Activated CD4-positive, alpha-beta T cell treated with anti-CD3 and anti-CD28 coated beads, Interleukin-2, amount 50 U/mL, for 1 hour (primary cell): Measurements from ENCODE around the gene ACTBL2.
"Not testable (repeated sequence)": the region's sequence is repeated elsewhere in the genome, so short reads cannot be mapped to it uniquely, and the experiment has no call there.

Experiments used
- DNase-seq: peaks from one replicate; pipeline ENCODE4 v3.0.0-alpha.2; 2020

ACTBL2 gene

DNA sequence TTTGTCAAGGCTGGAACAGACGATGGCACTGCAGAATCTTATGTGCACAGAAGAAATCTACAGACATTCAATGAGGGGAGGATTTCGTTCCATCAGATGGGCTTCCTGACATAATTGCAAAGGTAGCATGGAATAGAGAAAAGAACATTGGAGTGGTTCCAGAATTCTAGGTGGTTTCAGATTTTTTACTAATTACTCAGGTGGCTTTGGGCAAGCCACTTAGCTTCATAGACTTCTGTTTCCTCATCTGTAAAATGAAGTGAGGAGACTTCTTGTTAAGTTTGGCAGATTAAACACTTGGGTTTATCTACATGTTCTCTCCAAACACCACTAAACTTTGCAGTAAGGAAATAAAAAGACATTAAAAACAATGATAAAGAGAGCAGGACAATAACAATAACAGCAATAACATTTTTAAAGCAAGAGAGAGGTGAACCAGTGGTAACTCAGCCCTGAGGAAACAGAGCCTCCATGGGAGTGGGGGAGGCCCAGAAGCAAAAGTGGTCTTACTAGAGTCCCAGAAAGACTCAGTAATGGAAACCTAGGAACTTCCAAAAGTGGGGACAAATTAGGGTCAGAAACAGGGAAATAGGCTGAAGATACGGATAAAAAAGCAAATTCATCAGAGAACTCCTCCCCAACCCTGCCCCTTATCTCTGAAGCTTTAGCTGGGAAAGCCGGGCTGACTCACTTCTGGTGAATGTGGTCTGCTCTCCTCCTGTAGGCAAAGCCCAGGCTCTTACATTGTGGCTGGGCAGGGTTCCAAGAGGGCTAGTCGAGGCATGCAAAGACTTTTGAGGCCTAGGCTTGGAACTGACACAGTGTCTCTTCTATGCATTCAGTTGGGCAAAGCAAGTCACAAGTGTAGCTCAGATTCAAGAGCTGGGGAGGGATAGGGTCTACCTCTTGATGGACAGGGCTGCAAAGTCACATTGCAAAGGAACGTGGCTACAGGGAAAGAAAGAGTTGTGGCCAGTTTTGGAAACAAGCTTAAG is 11.8 kb upstream of the ACTBL2 start:
- peak; percentile 12 for DNase-seq

DNA sequence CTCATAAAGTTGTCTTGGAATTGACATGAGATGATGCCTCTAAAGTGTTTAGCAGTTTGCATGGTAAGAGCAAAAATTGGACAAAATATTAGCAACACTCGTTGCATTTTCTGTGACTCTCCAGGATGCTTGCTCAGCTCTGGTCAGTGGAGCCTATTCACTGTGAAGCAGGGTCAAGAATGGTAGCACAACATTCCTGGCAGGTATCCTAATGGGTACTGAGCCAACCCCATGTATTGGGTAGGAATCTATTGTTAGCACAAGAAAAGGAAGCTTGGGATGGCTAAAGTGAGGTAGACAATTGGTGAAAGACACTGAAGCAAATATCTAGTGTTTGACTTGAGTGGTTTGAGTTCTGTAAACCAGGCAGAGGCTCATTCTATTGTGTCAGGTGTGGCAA is 10.4 kb upstream of the ACTBL2 start:
- no peak for DNase-seq

DNA sequence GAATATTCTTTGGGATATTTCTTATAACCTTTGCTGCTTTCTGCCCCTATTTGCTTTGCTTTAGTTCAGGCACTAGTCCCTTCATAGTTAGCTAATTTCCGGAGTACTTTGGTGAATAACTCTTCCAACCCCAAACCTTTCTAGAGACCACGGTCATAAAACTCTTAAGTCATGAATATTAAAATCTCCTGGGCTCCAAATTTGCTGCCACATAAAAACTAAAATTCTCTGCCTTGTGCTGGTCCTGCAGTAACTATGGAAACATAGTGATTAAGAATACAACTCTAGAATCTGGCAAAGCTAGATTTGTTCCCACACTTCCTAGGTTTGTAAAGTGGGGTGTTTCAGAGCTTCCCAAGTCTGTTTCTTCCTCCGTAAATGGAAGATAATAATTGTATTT is 10.0 kb upstream of the ACTBL2 start:
- DNase-seq: no peak

DNA sequence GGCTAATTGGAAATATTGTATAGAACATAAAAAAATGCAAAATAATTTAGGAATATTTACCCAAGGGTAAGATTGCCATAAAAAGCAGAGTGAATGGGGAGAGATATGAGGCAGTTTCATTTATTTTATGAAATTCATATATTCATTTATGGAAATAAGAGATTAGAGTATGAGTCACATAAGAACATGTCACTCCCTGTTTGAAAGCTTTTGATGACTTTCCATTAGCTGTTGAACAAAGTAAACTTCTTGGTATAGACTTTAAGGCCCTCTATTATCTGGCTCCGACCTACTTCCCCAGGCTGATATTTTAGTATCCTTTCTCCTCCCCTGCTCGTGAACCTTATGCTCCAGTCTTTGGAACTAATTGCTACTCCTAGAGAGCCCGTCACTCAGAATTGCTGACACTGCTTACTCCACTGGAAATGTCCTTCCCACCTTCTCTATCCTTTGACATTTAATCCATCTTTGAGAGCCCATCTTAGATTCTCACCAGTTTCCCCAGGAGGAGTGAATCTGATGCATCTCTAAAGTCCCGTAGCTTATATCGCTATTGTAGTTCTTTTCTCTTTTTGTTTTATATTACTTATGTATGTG is 8.9 kb upstream of the ACTBL2 start:
- DNase-seq: no peak

DNA sequence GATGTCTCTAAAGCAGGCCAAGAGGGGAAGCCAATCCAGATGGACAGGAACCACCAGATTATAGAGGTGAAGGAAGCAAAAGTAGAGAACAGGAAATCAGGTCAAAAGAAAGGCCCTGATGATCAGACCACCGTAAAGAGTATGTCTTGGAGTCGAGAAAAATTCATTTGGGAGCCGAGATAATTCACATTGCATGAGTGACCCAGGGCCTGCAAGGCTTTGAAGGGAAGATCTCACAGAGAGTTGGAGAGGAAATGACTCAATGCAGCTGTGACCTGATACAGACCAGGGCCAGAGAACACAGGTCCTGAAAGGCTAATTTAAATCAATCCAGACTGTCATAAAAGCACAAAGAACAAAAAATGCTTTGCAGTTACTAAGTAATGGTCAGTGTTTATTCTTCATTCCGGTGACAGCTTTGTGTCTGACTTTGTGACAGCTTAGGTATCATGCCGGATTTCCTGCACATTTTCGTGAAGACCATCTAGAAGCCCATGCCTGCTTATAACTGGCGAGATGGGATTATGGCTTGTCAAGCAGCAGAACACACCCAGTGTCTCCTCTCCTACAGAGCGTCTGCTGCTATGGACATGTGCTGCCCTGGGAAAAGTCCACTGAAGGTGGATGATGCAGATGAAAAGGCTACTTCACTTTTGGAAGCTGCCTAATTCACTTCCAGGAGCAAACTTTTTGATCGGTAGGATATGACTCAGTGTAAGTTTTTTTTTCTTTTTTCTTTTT is 5.8 kb upstream of the ACTBL2 start:
- DNase-seq: no peak

DNA sequence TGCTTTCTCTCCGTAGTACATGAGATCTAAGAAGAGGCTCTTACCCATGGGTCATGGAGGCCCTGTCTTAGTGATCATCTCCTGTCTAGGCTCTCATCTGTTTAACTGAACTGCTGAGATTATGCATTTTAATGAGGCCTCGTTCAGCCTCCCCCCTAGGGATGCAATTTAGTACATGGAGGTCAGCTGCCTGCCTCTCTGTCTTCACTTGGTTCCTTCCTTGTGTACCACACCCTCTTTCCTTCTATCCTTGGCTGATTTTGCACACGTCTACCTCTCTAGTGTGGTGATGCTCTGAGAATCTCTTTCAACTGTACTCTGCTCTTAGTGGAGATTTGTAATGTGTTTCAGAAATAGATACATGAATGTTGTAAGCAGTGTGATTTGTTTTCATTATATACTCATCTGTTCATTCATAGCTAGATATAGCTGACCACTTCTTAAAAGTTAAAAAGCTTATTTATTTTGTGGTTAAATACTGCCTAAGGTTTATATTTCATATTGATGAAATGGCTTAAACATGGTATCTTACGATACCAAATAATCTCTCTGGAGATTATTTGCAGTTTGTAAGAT is 3.5 kb upstream of the ACTBL2 start:
- no peak for DNase-seq

DNA sequence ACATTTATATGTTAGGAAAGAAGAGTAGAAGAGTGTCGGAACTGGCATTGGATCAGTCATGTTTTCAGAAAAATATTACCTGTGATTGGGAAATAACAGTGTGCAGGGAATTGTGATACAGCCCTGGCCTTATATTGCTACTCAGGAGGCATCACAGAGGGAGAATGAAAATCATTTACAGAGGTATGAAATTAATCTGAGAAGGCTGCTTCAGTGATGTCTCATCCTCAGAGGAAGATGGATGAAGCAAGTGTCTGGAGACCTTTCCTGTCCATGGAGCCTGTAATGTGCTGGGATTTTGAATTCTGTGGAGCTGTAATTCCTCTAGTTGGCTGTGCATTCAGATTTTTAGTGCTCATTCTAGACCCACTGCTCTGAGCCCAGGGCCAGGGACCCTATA is 3.8 kb downstream of the ACTBL2 start:
- DNase-seq: no peak

DNA sequence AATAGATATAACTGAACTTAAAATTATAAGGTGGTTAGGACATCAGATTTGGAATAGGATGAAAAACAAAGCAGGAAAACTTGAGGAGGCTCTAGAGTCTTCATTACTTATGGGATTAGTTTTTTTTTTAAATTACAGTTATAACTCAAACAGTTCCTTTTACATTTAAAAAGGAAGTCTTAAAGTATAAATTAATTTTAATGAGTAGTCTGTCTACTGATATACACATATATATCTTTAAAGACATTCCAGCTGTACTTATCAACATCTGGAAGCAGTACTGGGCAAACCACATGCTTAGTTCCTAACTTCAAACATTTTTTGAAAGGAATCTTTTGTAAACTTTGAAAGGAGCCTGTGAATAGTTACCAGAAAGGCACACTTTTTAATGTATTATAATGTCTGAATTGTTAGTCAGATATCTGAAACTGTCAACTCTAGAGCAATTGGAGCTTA is 6.0 kb downstream of the ACTBL2 start:
- DNase-seq: no peak

DNA sequence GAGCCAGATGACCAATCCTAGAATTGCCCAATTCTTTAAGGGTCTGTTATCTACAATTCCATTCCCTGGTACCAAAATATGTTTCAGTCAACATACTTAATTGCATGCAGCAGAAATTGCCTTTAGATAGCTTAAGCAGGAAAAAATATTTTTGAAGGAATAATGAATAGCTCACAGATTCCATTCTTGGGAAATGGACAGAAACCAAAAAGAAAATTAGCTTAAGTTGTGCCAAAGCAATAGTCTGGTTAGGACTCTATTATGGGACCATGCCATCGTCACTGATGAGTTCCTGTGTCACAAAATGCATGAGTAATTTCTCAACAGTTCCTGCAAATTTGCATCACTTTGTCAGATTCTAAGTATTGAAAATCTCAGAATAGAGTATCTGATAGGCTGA is 12.3 kb downstream of the ACTBL2 start:
- DNase-seq: no peak

DNA sequence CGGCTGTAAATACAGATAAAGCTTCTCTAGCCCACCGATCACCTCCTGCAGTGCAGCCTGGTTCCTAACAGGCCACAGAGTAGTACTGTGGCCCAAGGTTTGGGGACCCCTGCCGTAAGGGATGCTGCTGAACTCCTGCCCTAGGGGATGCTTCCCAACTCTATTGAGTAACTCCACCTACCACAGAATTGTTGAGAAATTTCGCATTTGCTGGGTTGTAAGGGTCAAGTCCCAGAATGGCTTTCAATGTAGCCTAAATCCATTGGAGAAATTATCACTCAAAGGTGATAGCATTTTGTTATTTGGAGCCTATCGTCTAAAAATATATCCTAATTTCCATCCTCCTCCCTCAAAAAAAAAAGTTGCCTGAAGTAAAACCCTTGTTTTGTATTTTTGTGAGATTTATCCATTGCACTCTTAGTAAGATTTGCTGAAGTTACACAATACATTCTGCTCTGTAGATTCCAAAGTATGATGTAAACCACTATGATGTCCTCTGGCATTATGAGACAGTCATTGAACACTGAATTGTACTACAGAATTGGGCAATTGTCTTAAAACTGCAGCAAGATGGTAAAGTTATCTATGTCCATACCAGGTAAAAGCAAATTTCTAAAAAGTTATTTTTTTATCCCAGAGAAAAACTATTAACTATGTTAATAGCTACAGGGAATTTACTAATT is 14.0 kb downstream of the ACTBL2 start:
- DNase-seq: no peak

DNA sequence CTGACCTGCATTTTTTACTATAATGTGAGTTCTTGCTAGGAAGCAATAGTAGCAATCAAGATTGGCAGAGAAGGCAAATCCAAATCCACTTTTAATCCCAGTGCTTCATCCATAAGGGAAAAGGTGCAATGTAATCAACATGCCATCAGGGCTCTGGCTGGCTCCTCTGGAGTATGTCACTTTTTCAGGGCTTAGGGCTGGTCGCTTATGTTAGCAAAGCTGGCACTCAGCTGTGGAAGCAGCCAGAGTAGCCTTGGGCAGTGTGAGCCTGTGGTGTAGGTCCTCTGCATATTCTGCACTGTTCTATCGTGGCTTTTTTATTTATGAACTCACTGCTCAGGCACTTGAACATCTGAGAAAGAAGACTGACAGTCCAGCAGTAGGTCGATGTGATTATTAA is 16.1 kb downstream of the ACTBL2 start:
- no peak for DNase-seq

DNA sequence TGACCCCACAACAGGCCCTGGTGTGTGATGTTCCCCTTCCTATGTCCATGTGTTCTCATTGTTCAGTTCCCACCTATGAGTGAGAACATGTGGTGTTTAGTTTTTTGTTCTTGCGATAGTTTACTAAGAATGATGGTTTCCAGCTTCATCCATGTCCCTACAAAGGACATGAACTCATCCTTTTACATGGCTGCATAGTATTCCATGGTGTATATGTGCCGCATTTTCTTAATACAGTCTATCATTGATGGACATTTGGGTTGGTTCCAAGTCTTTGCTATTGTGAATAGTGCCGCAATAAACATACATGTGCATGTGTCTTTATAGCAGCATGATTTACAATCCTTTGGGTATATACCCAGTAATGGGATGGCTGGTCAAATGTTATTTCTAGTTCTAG is 22.6 kb downstream of the ACTBL2 start:
- DNase-seq: not testable (repeated sequence)

DNA sequence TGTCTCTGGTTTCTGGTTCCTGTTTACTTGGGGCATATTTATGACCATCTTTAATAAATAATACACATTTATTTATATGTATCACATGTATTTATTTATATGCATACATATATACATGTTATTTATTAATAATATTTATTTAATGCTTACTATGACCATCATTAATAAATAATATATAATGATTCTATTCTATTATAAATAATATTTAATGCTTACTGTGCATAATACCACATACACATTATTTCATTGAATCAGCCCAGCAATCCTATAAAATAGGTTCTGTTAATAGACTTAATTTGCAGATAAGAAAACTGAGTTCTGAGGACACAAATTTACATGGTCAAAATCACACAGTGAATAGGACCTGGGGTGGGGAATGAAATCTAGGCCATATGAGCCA is 24.2 kb downstream of the ACTBL2 start:
- no peak for DNase-seq

DNA sequence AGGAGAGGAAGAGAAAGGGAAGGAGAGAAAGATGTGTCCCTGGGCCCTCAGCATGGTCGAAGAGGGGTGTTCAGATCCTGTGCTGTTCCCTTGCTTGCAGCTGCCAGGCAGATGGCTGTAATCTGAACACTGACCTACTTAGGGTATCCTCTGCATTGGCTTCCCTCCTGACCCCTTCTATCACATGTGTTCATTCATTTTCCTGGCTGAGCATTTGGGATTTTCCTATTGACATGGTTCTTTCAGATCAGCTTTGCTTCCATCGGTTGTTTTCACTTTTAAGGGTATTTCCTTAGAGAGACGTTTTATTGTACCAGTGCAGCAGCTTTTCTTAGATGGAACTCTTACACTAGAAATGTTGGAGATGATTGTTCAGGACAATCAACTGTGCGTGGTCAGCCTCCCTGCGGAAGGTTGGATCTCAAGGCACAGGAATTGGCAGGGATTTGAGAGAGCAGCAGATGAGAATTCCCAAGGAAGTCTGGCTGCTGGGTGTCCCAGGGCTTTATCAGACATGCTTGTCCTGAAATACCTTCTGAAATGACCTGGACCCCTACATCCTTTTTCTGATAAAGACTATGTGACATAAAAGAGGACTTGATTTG is 26.0 kb downstream of the ACTBL2 start:
- no peak for DNase-seq

DNA sequence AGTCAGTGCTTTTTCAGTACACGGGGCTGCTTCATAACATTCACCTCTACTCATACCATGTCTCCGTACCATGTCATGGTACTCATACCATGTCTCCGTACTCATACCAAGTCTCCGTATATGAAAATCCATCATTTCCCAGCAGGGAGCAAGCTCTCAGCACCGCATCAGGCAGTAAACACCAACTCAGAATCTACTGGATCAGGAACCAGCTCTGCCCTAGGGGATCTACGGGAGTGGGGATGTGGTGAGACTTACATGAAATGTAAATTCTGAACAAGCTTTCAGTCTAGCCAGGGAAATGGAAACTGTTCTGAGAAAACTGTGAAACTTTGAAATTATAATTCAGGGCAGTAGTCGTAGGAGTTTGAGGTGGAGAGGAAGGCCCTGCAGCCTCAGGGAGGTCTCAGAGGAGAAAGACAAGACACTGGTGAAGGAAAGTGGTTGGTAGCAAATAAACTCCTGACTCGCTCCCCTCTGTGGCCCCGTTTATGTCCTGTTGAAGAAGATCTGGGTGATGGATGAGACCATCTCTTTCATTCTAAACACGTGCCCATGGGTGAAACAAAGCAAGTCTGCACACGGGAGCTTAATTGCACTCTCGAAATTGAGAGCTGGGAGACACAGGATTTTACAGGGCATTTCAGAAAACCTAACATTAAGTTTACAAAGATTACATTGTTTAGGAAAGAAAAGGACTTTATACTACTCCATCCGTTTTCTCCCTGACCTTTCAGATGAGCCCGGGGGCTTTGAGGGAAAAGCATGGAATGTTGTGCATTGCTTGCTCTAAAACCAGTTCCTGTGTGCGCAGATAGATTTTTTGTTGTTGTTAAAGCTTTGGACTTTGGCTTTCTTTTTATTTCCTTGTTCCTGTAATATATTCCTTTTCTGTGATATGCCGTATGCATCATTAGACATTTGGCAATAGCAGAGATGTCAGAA is 26.8 kb downstream of the ACTBL2 start:
- no peak for DNase-seq

DNA sequence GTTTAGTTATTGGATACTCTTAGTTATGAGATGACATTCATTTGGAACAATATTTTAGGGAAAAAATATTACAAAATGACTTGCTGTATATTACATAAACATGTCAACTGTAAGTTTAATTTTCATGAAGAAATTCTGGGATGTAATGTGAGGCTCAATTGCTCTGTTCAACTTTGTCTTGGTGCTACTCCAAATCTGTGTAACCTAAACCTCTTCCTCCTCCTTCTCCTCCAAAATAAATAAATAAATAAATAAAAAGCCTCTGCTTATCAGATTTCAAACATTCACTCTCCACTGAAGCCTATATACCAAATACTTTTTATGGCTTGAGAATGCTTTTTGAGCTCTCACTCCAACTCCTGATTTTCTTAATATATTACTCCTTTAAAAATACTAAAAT is 27.7 kb downstream of the ACTBL2 start:
- DNase-seq: no peak

DNA sequence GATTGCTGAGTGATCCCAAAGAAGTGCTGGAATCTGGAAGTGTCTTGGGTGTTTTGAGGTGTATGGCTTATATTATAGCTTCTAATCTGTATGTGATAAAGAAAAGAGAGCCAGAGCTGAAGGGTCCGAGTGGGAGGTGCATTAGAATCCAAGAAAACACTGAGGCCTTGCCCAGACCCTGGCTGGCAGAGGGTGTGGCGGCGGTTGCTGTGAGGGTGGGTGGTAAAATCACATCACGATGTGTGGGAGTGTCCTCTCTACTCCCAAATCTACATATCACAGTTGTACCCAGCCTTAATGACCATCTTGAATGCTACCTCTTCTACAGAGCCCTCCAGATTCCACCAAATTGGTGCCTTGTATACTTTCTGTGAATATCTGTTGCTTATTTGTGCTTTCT is 28.9 kb downstream of the ACTBL2 start:
- no peak for DNase-seq

DNA sequence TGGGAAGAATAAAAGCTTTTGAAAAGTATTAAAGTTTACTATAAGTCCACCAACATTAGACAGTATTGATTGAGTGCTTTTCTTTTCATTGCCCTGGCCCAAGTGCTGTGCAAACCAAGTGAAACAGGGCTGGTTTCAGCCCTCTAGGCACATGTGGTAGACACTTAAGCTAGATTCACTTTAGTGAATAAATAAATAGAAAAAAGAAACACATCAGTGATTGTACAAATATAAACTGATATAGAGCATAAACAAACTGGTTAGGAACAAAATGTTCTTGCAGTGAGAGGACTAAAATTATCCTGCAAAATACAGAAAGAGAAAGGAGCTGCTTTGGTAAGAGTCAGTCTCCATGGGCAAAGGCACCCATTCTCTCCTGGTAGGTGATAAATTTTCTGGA is 29.7 kb downstream of the ACTBL2 start:
- no peak for DNase-seq

DNA sequence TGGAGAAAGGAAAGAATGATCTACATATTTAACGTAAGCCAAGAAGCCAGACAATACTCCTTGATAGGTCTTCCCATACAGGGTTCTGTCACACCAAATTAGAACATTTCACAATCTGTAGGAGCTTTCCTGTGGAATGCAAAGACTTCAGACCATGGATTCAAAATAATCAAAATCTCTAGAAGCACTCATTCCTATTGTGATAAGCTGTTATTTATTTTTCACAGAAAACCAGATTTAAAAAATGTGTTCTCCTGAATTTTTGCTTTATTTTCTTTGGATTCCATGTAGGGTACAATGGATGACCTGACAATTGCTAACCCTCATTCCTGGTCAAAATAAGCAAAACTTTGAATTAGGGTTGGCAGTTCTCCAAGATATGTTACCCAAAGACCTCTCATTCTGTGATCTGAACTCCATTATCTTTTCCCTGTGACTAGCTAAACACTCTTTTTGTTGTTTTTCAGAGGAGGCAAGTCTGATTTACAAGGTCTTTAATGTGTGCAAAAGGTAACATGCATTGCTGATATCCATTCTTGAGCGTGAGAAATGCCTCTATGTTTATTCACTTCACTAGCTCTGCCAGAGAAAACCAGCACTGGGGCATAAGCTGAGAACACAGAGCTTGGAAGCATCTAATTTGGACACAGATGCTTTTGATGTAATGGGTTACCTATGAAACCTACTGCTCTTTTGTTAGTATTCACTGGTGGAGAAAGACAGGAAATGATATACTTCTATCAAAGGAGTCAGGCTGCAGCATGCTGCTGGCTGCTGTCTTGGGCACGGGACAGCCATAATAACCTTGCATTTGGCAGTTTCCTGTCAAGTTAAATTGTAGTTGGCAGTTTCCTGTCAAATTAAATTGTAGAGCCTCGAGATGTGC is 31.4 kb downstream of the ACTBL2 start:
- DNase-seq: no peak

DNA sequence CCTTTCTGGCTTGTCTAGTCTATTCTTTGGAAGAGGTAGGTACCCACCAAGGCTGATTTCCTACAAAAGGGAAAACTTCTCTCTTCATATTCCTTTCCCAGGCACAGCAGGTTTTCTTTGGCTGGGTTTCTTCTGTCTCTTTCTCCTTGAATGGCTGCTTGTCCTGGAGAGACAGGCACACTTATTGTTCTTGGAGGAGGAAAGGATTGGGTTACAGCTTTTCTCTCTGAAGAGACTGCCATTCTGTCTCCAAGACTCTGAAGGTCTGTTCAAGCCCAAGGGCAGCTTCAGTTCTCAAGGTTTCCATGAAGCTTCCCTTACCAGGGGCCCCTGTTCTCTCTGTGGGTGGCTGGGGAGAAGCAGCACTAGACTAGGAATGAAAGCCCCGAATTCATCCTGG is 33.9 kb downstream of the ACTBL2 start:
- no peak for DNase-seq
